ENCODE data around the gene SLC44A3. TPM values are rescaled to one million over a fixed set of nuclear protein-coding genes. Genes with fewer than 3 reads are reported as not detected.

SLC44A3 gene
- total and polyA plus RNA-seq, 10 donors, result 0.28 to 4.0 (median 0.95) TPM

DNA sequence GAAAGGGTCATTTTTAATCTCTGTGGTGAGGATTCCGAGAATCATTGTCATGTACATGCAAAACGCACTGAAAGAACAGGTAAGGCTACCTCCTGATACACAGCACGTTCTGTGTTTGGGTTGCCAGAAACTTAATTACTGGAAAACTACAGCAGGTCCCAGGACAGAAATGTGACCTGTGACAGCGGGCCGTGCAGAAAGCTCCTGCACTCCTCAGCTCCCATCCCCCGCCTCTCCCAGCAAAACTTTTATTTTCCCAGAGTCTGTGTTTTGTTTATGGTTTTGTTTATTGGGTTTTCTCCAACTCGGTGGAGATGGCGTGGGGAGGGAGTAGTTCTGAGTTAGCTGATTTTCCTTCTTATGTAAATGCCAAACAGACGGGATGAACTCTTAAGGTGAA, 44.7 kb downstream of the SLC44A3 start:
- DNase-seq, result no peak
- WGBS, 5 donors, result 75 to 89% (median 88%) methylated on average over 9 of the region's 9 CpGs
- H3K9me3 ChIP-seq, result no peaks in the 10 kb centered on the region
- H3K4me1 ChIP-seq, result peaks cover 0 to 24% (median 4%) of the 10 kb centered on the region in 6 donors
- intact Hi-C loops (cut with DNase I; ENCODE audit: low total_unique reads), result no loop called here
- no peaks in the 10 kb centered on the region for H3K27me3 ChIP-seq (replicated peaks in 1 of 7)
- peak overlapping the region in 3 of 8 donors; percentile 47 to 59 (median 55) for H3K27ac ChIP-seq
- H3K4me3 ChIP-seq, result no peak overlapping the region
- no peaks in the 10 kb centered on the region for H3K36me3 ChIP-seq
- TF ChIP-seq POLR2AphosphoS5 (IDR thresholded peaks at IDR 0.05) (no peak), POLR2A (IDR thresholded peaks at IDR 0.05) (no peak)
- TF ChIP-seq, protein P1, sequence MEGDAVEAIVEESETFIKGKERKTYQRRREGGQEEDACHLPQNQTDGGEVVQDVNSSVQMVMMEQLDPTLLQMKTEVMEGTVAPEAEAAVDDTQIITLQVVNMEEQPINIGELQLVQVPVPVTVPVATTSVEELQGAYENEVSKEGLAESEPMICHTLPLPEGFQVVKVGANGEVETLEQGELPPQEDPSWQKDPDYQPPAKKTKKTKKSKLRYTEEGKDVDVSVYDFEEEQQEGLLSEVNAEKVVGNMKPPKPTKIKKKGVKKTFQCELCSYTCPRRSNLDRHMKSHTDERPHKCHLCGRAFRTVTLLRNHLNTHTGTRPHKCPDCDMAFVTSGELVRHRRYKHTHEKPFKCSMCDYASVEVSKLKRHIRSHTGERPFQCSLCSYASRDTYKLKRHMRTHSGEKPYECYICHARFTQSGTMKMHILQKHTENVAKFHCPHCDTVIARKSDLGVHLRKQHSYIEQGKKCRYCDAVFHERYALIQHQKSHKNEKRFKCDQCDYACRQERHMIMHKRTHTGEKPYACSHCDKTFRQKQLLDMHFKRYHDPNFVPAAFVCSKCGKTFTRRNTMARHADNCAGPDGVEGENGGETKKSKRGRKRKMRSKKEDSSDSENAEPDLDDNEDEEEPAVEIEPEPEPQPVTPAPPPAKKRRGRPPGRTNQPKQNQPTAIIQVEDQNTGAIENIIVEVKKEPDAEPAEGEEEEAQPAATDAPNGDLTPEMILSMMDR (IDR thresholded peaks at IDR 0.05 in 8 of 11, conservative IDR thresholded peaks at IDR 0.05 in 3 of 11), result no peak

- TF ChIP-seq POLR2A (IDR thresholded peaks at IDR 0.05) (no peak), POLR2AphosphoS5 (IDR thresholded peaks at IDR 0.05) (no peak)
- TF ChIP-seq, protein P1 (IDR thresholded peaks at IDR 0.05 in 8 of 11, conservative IDR thresholded peaks at IDR 0.05 in 3 of 11), result no peak
- Histone ChIP-seq H3K4me1 (peaks cover 0 to 24% (median 4%) of the 10 kb centered on the region in 6 donors), H3K27ac (peak overlapping the region in 4 of 8 donors; percentile 16 to 59 (median 34)), H3K9me3 (no peaks in the 10 kb centered on the region), H3K4me3 (no peak overlapping the region), H3K36me3 (no peaks in the 10 kb centered on the region), H3K27me3 (replicated peaks in 1 of 7) (no peaks in the 10 kb centered on the region)
- 75 to 89% (median 84%) methylated on average over 4 of the region's 4 CpGs for WGBS, 5 donors
- intact Hi-C loops (cut with DNase I; ENCODE audit: low total_unique reads), result no loop called here
- DNase-seq, result no peak
These were observed 45.2 kb downstream of the SLC44A3 start for GRCh38 chr1:94865360-94865759.

DNA sequence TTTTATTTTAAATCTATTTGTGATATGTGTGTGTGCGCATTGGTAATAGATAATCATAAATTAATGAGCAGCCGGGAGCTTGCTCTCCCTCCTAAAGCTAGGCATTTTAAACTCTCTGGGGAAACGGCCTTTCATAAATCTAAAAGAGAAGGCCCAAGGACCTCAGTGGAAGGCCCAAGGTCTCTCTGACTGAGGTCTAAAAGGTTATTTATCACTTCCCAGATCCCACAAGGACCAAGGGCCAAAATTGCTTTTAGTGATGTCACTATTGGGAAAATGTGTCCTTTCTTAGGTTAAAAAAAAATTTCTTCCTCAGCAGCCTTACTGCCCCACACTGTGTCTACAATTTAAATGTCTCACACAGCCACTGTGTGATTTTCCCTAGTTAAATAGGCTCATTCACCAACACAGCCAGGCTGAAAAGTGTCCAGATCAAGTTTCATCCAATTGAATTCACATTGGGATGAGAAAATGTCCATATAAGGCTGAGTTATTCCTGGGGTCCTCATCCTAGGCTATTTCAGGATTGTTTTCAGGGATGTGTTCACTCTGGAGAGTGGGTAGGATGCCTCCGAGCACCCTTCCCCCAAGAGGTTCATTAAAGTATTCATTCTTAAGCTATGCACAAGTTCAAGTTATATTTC, 46.1 kb downstream of the SLC44A3 start:
- Histone ChIP-seq H3K27me3 (replicated peaks in 1 of 7) (no peaks in the 10 kb centered on the region), H3K27ac (peak overlapping the region in 5 of 8 donors; percentile 7 to 59 (median 21)), H3K36me3 (no peaks in the 10 kb centered on the region), H3K4me3 (no peak overlapping the region), H3K9me3 (no peaks in the 10 kb centered on the region), H3K4me1 (peaks cover 0 to 24% (median 4%) of the 10 kb centered on the region in 6 donors)
- intact Hi-C loops (cut with DNase I; ENCODE audit: low total_unique reads), result no loop called here
- TF ChIP-seq POLR2AphosphoS5 (IDR thresholded peaks at IDR 0.05) (no peak), POLR2A (IDR thresholded peaks at IDR 0.05) (no peak)
- TF ChIP-seq, protein P1 (IDR thresholded peaks at IDR 0.05 in 8 of 11, conservative IDR thresholded peaks at IDR 0.05 in 3 of 11), result no peak
- 67 to 87% (median 83%) methylated on average over 4 of the region's 4 CpGs for WGBS, 5 donors
- no peak for DNase-seq

DNA sequence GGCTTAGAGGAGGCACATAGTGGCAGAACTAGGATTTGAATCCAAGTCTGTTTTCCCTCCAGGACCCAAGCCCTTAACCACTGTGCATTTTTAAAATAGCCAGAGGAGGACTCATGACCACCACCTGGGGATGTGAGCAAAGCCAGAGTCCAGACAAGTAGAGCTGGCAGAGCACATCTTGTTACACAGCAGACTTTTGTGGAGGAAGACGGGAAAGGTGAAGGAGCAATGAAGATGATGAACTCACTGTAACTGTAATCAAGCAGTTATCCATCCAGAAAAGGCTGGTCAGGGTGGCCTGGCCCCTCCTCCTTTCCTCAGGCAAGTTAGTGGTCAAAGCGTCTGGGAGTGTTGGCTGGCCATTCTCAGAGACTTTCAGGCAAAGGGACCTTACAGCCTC, 50.9 kb downstream of the SLC44A3 start:
- TF ChIP-seq POLR2AphosphoS5 (IDR thresholded peaks at IDR 0.05) (no peak), POLR2A (IDR thresholded peaks at IDR 0.05) (no peak)
- TF ChIP-seq, protein P1 (IDR thresholded peaks at IDR 0.05 in 8 of 11, conservative IDR thresholded peaks at IDR 0.05 in 3 of 11), result no peak
- intact Hi-C loops (cut with DNase I; ENCODE audit: low total_unique reads), result no loop called here
- Histone ChIP-seq H3K27ac (no peak overlapping the region), H3K36me3 (no peaks in the 10 kb centered on the region), H3K27me3 (replicated peaks in 1 of 7) (peaks cover 0 to under 1% (median 0%) of the 10 kb centered on the region in 7 donors), H3K4me3 (no peak overlapping the region), H3K4me1 (peaks cover 0 to 4% (median 0%) of the 10 kb centered on the region in 6 donors), H3K9me3 (no peaks in the 10 kb centered on the region)
- no peak for DNase-seq
- WGBS, 5 donors, result 81 to 96% (median 88%) methylated on average over 2 of the region's 2 CpGs

Data from spleen (tissue), 11 donors.